ENCODE data around the gene GAS7.

GAS7 gene

GRCh38 chr17:10147761-10148415 lies 50.5 kb downstream of the GAS7 start:
- TF ChIP-seq GATA1 (IDR thresholded peaks at IDR 0.05; ENCODE audit: low read depth, low read length): no peak
- TF ChIP-seq POLR2A (IDR thresholded peaks at IDR 0.05; ENCODE audit: low read length): no peak
- DNase-seq: no peak

- DNase-seq: no peak
- TF ChIP-seq POLR2A (IDR thresholded peaks at IDR 0.05; ENCODE audit: low read length): no peak
- no peak for TF ChIP-seq GATA1 (IDR thresholded peaks at IDR 0.05; ENCODE audit: low read depth, low read length)
These were observed 51.4 kb downstream of the GAS7 start for GRCh38 chr17:10147040-10147439.

- DNase-seq: no peak
- TF ChIP-seq POLR2A (IDR thresholded peaks at IDR 0.05; ENCODE audit: low read length): no peak
- no peak for TF ChIP-seq GATA1 (IDR thresholded peaks at IDR 0.05; ENCODE audit: low read depth, low read length)
These were observed 53.4 kb downstream of the GAS7 start for GRCh38 chr17:10144982-10145381.

- no peak for DNase-seq
- no peak for TF ChIP-seq POLR2A (IDR thresholded peaks at IDR 0.05; ENCODE audit: low read length)
- TF ChIP-seq GATA1 (IDR thresholded peaks at IDR 0.05; ENCODE audit: low read depth, low read length): no peak
These were observed 54.0 kb downstream of the GAS7 start for GRCh38 chr17:10144456-10144855.

- no peak for TF ChIP-seq GATA1 (IDR thresholded peaks at IDR 0.05; ENCODE audit: low read depth, low read length)
- TF ChIP-seq POLR2A (IDR thresholded peaks at IDR 0.05; ENCODE audit: low read length): no peak
- DNase-seq: no peak
These were observed 57.0 kb downstream of the GAS7 start for GRCh38 chr17:10141436-10141835.

GRCh38 chr17:10139577-10139976 lies 58.8 kb downstream of the GAS7 start:
- TF ChIP-seq POLR2A (IDR thresholded peaks at IDR 0.05; ENCODE audit: low read length): no peak
- TF ChIP-seq GATA1 (IDR thresholded peaks at IDR 0.05; ENCODE audit: low read depth, low read length): no peak
- DNase-seq: no peak

GRCh38 chr17:10136258-10136981 lies 62.0 kb downstream of the GAS7 start:
- TF ChIP-seq POLR2A (IDR thresholded peaks at IDR 0.05; ENCODE audit: low read length) (no peak), GATA1 (IDR thresholded peaks at IDR 0.05; ENCODE audit: low read depth, low read length) (no peak)
- DNase-seq: no peak

- no peak for TF ChIP-seq POLR2A (IDR thresholded peaks at IDR 0.05; ENCODE audit: low read length)
- no peak for TF ChIP-seq GATA1 (IDR thresholded peaks at IDR 0.05; ENCODE audit: low read depth, low read length)
- DNase-seq: peak in 1 of 2 experiments; percentile 5
These were observed 62.7 kb downstream of the GAS7 start for GRCh38 chr17:10135539-10136257.

GRCh38 chr17:10130677-10131076 lies 67.7 kb downstream of the GAS7 start:
- TF ChIP-seq POLR2A (IDR thresholded peaks at IDR 0.05; ENCODE audit: low read length) (no peak), GATA1 (IDR thresholded peaks at IDR 0.05; ENCODE audit: low read depth, low read length) (no peak)
- no peak for DNase-seq

GRCh38 chr17:10130263-10130662 lies 68.1 kb downstream of the GAS7 start:
- DNase-seq: no peak
- TF ChIP-seq POLR2A (IDR thresholded peaks at IDR 0.05; ENCODE audit: low read length) (no peak), GATA1 (IDR thresholded peaks at IDR 0.05; ENCODE audit: low read depth, low read length) (no peak)

GRCh38 chr17:10127819-10128425 lies 70.5 kb downstream of the GAS7 start:
- TF ChIP-seq GATA1 (IDR thresholded peaks at IDR 0.05; ENCODE audit: low read depth, low read length) (no peak), POLR2A (IDR thresholded peaks at IDR 0.05; ENCODE audit: low read length) (no peak)
- DNase-seq: no peak

GRCh38 chr17:10126616-10127501 lies 71.5 kb downstream of the GAS7 start:
- no peak for TF ChIP-seq GATA1 (IDR thresholded peaks at IDR 0.05; ENCODE audit: low read depth, low read length)
- TF ChIP-seq POLR2A (IDR thresholded peaks at IDR 0.05; ENCODE audit: low read length): no peak
- no peak for DNase-seq

GRCh38 chr17:10126276-10126615 lies 72.2 kb downstream of the GAS7 start:
- TF ChIP-seq POLR2A (IDR thresholded peaks at IDR 0.05; ENCODE audit: low read length) (no peak), GATA1 (IDR thresholded peaks at IDR 0.05; ENCODE audit: low read depth, low read length) (no peak)

More at GRCh38 chr17:10126276-10126615, 72.2 kb downstream of the GAS7 start:
- no peak for DNase-seq
